ENCODE measurements around the gene RXFP3. TPM values are rescaled to one million over a fixed set of nuclear protein-coding genes. Genes with fewer than 3 reads are reported as not detected.
A peak's percentile ranks its signal among the peaks of the same experiment; 100 is the strongest.

Gene RXFP3, protein sequence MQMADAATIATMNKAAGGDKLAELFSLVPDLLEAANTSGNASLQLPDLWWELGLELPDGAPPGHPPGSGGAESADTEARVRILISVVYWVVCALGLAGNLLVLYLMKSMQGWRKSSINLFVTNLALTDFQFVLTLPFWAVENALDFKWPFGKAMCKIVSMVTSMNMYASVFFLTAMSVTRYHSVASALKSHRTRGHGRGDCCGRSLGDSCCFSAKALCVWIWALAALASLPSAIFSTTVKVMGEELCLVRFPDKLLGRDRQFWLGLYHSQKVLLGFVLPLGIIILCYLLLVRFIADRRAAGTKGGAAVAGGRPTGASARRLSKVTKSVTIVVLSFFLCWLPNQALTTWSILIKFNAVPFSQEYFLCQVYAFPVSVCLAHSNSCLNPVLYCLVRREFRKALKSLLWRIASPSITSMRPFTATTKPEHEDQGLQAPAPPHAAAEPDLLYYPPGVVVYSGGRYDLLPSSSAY
- total RNA-seq (not detected in 2 replicates), polyA plus RNA-seq (not detected in 2 replicates), polyA minus RNA-seq (not detected in 2 replicates)
- not detected for total RNA-seq (2013)

DNA sequence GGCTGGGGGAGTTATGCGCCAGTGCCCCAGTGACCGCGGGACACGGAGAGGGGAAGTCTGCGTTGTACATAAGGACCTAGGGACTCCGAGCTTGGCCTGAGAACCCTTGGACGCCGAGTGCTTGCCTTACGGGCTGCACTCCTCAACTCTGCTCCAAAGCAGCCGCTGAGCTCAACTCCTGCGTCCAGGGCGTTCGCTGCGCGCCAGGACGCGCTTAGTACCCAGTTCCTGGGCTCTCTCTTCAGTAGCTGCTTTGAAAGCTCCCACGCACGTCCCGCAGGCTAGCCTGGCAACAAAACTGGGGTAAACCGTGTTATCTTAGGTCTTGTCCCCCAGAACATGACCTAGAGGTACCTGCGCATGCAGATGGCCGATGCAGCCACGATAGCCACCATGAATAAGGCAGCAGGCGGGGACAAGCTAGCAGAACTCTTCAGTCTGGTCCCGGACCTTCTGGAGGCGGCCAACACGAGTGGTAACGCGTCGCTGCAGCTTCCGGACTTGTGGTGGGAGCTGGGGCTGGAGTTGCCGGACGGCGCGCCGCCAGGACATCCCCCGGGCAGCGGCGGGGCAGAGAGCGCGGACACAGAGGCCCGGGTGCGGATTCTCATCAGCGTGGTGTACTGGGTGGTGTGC is at the start of gene RXFP3:
TSS of gene RXFP3 (plus strand) at position 6 of the 636 bp plus-strand sequence. CDS start at position 361, 355 bp downstream.
- no peaks in the 10 kb centered on the region for H3K9me3 Mint-ChIP-seq (ENCODE audit: insufficient read depth)
- TF ChIP-seq, protein P1, sequence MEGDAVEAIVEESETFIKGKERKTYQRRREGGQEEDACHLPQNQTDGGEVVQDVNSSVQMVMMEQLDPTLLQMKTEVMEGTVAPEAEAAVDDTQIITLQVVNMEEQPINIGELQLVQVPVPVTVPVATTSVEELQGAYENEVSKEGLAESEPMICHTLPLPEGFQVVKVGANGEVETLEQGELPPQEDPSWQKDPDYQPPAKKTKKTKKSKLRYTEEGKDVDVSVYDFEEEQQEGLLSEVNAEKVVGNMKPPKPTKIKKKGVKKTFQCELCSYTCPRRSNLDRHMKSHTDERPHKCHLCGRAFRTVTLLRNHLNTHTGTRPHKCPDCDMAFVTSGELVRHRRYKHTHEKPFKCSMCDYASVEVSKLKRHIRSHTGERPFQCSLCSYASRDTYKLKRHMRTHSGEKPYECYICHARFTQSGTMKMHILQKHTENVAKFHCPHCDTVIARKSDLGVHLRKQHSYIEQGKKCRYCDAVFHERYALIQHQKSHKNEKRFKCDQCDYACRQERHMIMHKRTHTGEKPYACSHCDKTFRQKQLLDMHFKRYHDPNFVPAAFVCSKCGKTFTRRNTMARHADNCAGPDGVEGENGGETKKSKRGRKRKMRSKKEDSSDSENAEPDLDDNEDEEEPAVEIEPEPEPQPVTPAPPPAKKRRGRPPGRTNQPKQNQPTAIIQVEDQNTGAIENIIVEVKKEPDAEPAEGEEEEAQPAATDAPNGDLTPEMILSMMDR (IDR thresholded peaks at IDR 0.05), result no peak
- no peak for TF ChIP-seq EZH2 (IDR thresholded peaks at IDR 0.05; ENCODE audit: borderline replicate concordance, insufficient read depth, low read depth, low read length, poor library complexity, severe bottlenecking)
- CTCF ChIA-PET, result interaction anchor here (0.9 to 4.4 kb wide), 6 partner anchors 13 to 500 kb away, joined by 3 to 97 read pairs (median 8); no protein-coding TSS in a partner anchor
- Histone ChIP-seq H3K9me3 (ENCODE audit: control extremely low read depth in 1 of 3, control insufficient read depth in 2 of 3, insufficient read depth in 1 of 3, low read length in 2 of 3) (peaks cover 0 to 21% (median 0%) of the 10 kb centered on the region in 3 donors), H3K4me1 (ENCODE audit: control insufficient read depth in 2 of 2, insufficient read depth in 2 of 2, low read length in 2 of 2) (peaks cover 13 to 20% of the 10 kb centered on the region in 2 donors), H3K36me3 (replicated peaks in 1 of 2; ENCODE audit: control extremely low read depth in 1 of 2, control insufficient read depth in 1 of 2, extremely low read depth in 1 of 2, insufficient read depth in 2 of 2, low read length in 1 of 2) (no peaks in the 10 kb centered on the region), H3K79me2 (ENCODE audit: control insufficient read depth, insufficient read depth, low read length) (no peaks in the 10 kb centered on the region), H2AFZ (ENCODE audit: insufficient read depth, low read depth, low read length, poor library complexity, severe bottlenecking) (peak within 1 kb of the TSS; percentile 5), H3K9ac (ENCODE audit: low read length) (no peak within 1 kb of the TSS), H3K27me3 (replicated peaks in 1 of 4; ENCODE audit: control extremely low read depth in 1 of 4, control insufficient read depth in 3 of 4, insufficient read depth in 4 of 4, low read length in 3 of 4) (peaks cover 0 to 41% (median 23%) of the 10 kb centered on the region in 4 experiments), H4K20me1 (ENCODE audit: control insufficient read depth, insufficient read depth, low read length, poor library complexity, severe bottlenecking) (no peaks in the 10 kb centered on the region), H3K4me3 (ENCODE audit: control extremely low read depth in 1 of 5, extremely low read depth in 1 of 5, insufficient read depth in 1 of 5, low read depth in 2 of 5, low read length in 4 of 5) (no peak within 1 kb of the TSS), H3K4me2 (replicated peaks; ENCODE audit: low read depth, low read length, poor library complexity, severe bottlenecking) (peak within 1 kb of the TSS; percentile 22), H3K27ac (ENCODE audit: low read length in 2 of 2) (no peak within 1 kb of the TSS)
- intact Hi-C loops (cut with micrococcal nuclease), result no loop called here
- DNase-seq (no peak), ATAC-seq (ENCODE audit: low read depth) (no peak)
- POLR2A ChIA-PET, result no interaction called here
- 21% methylated on average over 45 of the region's 45 CpGs for WGBS (ENCODE audit: insufficient coverage)
- no peak within 1 kb of the TSS for H3K27ac Mint-ChIP-seq
- H3K4me1 Mint-ChIP-seq, result peaks cover 17% of the 10 kb centered on the region
- peaks cover 43% of the 10 kb centered on the region for H3K27me3 Mint-ChIP-seq
- H3K4me3 Mint-ChIP-seq, result no peak within 1 kb of the TSS

Data from B cell (primary cell).